ENCODE data around the gene SLC25A39. TPM values are rescaled to one million over a fixed set of nuclear protein-coding genes. Genes with fewer than 3 reads are reported as not detected.

Gene SLC25A39
- total and polyA plus RNA-seq, 10 donors: 76.1 to 214 (median 105) TPM

- no peak for TF ChIP-seq CTCF (IDR thresholded peaks at IDR 0.05 in 8 of 11, conservative IDR thresholded peaks at IDR 0.05 in 3 of 11)
- TF ChIP-seq POLR2AphosphoS5 (IDR thresholded peaks at IDR 0.05): no peak
- TF ChIP-seq POLR2A (IDR thresholded peaks at IDR 0.05): no peak
- peak overlapping the region; percentile 84 to 99 (median 94) for H3K4me3 ChIP-seq
- no peak for DNase-seq
- H3K27ac ChIP-seq: peak overlapping the region; percentile 79 to 98 (median 93)
- H3K36me3 ChIP-seq: peaks cover 0 to 36% (median 32%) of the 10 kb centered on the region in 6 donors
- H3K9me3 ChIP-seq: no peaks in the 10 kb centered on the region
- no peaks in the 10 kb centered on the region for H3K27me3 ChIP-seq (replicated peaks in 1 of 7)
- intact Hi-C loops (cut with DNase I; ENCODE audit: low total_unique reads): loop anchor here (2.0 kb wide), 1 partner anchor 105 kb away; the partner anchor contains the start of gene UBTF
- 2 to 5% (median 3%) methylated on average over 6 to 38 of the region's 38 CpGs for WGBS, 5 donors
- H3K4me1 ChIP-seq: peaks cover 15 to 64% (median 43%) of the 10 kb centered on the region in 6 donors
Measured at GRCh38 chr17:44324092-44324570, 492 bp downstream of the SLC25A39 start.

GRCh38 chr17:44323359-44324091 is 1.1 kb downstream of the SLC25A39 start:
- DNase-seq: no peak
- no peak for TF ChIP-seq POLR2A (IDR thresholded peaks at IDR 0.05)
- TF ChIP-seq CTCF (IDR thresholded peaks at IDR 0.05 in 8 of 11, conservative IDR thresholded peaks at IDR 0.05 in 3 of 11): no peak
- no peak for TF ChIP-seq POLR2AphosphoS5 (IDR thresholded peaks at IDR 0.05)
- Histone ChIP-seq H3K27me3 (replicated peaks in 1 of 7) (no peaks in the 10 kb centered on the region), H3K4me3 (peak overlapping the region; percentile 84 to 99 (median 94)), H3K9me3 (no peaks in the 10 kb centered on the region), H3K36me3 (peaks cover 0 to 41% (median 34%) of the 10 kb centered on the region in 6 donors), H3K27ac (peak overlapping the region in 2 of 8 donors; percentile 94 to 98), H3K4me1 (peaks cover 15 to 69% (median 43%) of the 10 kb centered on the region in 6 donors)
- WGBS, 5 donors: 67 to 78% (median 69%) methylated on average over 22 to 27 of the region's 27 CpGs
- intact Hi-C loops (cut with DNase I; ENCODE audit: low total_unique reads): loop anchor here (2.0 kb wide), 1 partner anchor 105 kb away; the partner anchor contains the start of gene UBTF

GRCh38 chr17:44322236-44322895 is 2.3 kb downstream of the SLC25A39 start:
- TF ChIP-seq CTCF (IDR thresholded peaks at IDR 0.05 in 8 of 11, conservative IDR thresholded peaks at IDR 0.05 in 3 of 11) (no peak), POLR2AphosphoS5 (IDR thresholded peaks at IDR 0.05) (no peak), POLR2A (IDR thresholded peaks at IDR 0.05) (no peak)
- Histone ChIP-seq H3K9me3 (no peaks in the 10 kb centered on the region), H3K27me3 (replicated peaks in 1 of 7) (peaks cover 0 to 10% (median 0%) of the 10 kb centered on the region in 7 donors), H3K4me3 (no peak overlapping the region), H3K27ac (no peak overlapping the region), H3K36me3 (peaks cover 0 to 41% (median 34%) of the 10 kb centered on the region in 6 donors), H3K4me1 (peaks cover 15 to 64% (median 41%) of the 10 kb centered on the region in 6 donors)
- intact Hi-C loops (cut with DNase I; ENCODE audit: low total_unique reads): no loop called here
- WGBS, 5 donors: 93 to 98% (median 95%) methylated on average over 11 of the region's 11 CpGs
- no peak for DNase-seq
